Suprapubic skin (tissue), 4 donors: ENCODE measurements around the gene SLC6A7.

Experiments used
- EP300 ChIP-seq: sonication (generic); formaldehyde crosslinking; IDR thresholded peaks from one replicate; pipeline ENCODE4 v1.6.1; 2017; ENCODE audit warnings: antibody characterized with exemption
- POLR2A ChIP-seq, 2 donors: fragments of 450-650 bp; IDR thresholded peaks; one replicate each; pipeline ENCODE4 v1.6.1; 2017; ENCODE audit warnings: antibody characterized with exemption in 2 of 2, mild to moderate bottlenecking in 2 of 2, moderate library complexity in 2 of 2
- POLR2AphosphoS5 ChIP-seq, 3 donors: sonication (generic); formaldehyde crosslinking; IDR thresholded peaks; one replicate each; pipeline ENCODE4 v1.6.1; 2017; ENCODE audit warnings: antibody characterized with exemption in 3 of 3
- TF ChIP-seq, protein P1 (sequence below), 2 donors: fragments of 200-600 bp in 1 of 2; fragments of 450-650 bp in 1 of 2; sonication (generic) in 1 of 2; IDR thresholded peaks; one replicate each; pipeline ENCODE4 v1.5.1; 2016 to 2019; ENCODE audit warnings: antibody characterized with exemption in 2 of 2, mild to moderate bottlenecking in 1 of 2, moderate library complexity in 1 of 2

DNA sequence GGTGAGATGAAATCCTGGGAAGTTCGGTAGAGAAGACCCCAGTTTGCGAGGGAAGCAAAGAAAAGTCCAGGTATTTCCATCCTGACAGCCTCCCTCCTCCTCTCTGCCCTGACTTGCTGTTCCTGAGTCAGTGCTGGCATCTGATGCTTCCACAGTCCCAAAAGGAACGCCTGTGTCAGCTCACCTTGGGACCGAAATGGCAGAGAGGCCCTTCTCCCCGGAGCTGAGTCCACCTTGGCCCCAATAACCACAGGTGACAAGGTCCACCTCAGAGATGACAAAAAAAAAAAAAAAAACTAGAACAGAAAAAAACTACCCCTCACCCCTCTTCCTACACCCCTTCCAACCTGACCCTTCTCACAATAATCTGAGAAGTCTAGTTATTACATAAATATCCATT is 31.6 kb downstream of the SLC6A7 start:
- no peak for TF ChIP-seq POLR2A (IDR thresholded peaks at IDR 0.05)
- TF ChIP-seq, protein P1, sequence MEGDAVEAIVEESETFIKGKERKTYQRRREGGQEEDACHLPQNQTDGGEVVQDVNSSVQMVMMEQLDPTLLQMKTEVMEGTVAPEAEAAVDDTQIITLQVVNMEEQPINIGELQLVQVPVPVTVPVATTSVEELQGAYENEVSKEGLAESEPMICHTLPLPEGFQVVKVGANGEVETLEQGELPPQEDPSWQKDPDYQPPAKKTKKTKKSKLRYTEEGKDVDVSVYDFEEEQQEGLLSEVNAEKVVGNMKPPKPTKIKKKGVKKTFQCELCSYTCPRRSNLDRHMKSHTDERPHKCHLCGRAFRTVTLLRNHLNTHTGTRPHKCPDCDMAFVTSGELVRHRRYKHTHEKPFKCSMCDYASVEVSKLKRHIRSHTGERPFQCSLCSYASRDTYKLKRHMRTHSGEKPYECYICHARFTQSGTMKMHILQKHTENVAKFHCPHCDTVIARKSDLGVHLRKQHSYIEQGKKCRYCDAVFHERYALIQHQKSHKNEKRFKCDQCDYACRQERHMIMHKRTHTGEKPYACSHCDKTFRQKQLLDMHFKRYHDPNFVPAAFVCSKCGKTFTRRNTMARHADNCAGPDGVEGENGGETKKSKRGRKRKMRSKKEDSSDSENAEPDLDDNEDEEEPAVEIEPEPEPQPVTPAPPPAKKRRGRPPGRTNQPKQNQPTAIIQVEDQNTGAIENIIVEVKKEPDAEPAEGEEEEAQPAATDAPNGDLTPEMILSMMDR (IDR thresholded peaks at IDR 0.05), result no peak
- TF ChIP-seq POLR2AphosphoS5 (IDR thresholded peaks at IDR 0.05), result no peak
- TF ChIP-seq EP300, result no peak
